GM12892 (cell line): ENCODE data around the gene COTL1.

Experiments used
- DNase-seq: peaks from one replicate; pipeline ENCODE4 v3.0.0; 2011; ENCODE audit not compliant: insufficient read length
- FAIRE-seq: peaks from 2 replicates; lab custom pipeline; 2011; peaks lifted over from hg19 to GRCh38; lab: Jason Lieb, UNC
- POLR2A ChIP-seq: IDR thresholded peaks from 2 replicates; pipeline ENCODE4 v1.6.1; 2011; ENCODE audit warnings: low read depth, low read length, control low read depth
- POLR2AphosphoS5 ChIP-seq: IDR thresholded peaks from 2 replicates; pipeline ENCODE4 v1.6.1; 2011; ENCODE audit warnings: low read depth, low read length, control low read depth
- TAF1 ChIP-seq: IDR thresholded peaks from 2 replicates; pipeline ENCODE4 v1.6.1; 2011; ENCODE audit warnings: low read depth, mild to moderate bottlenecking, control low read depth, low read length, borderline replicate concordance

COTL1 gene

DNA sequence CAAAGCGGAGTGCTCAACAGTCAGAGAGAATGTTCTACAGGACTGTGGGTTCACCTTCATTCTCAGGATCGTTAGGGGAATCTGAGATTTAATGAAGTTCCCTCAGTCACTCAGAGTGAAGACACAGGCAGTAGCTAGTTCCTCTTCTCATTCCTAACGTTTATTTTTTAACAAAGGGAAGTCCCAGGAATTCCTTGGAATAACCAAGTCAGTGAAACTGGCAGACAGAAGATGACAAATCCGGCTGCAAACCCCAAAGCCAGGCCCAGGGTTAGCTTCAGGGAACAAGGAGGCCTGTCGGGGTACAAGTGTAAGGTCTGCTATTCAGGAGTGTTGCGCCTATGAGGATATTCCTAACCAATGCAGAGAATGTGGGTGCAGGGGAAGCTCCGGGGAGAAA lies 42.0 kb downstream of the COTL1 start:
- no peak for TF ChIP-seq POLR2AphosphoS5

DNA sequence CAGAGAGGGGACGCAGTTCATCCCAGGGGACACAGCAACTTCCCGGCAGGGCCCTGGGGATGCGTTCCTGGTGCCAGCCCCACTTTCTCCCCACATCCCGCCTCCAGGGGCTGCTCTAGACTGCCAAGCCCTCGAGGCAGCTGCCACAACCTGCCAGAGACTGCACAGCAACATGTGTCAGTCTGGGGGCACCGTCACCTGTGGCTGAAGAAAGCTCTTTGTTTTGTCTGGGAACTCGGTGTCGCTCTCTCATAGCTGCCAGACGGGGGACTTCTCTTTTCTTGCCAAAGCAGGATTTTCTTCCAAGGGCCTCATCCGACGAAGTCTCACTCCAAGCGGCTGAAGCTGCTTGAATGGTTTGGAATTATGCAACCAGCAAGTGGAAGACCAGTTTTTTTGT lies 43.7 kb downstream of the COTL1 start:
- FAIRE-seq (no peak), DNase-seq (no peak)
- no peak for TF ChIP-seq POLR2AphosphoS5

More for the DNA sequence above, 42.0 kb downstream of the COTL1 start:
- DNase-seq (no peak), FAIRE-seq (no peak)

GRCh38 chr16:84572096-84572495 lies 45.8 kb downstream of the COTL1 start:
- no peak for DNase-seq
- FAIRE-seq: no peak

DNA sequence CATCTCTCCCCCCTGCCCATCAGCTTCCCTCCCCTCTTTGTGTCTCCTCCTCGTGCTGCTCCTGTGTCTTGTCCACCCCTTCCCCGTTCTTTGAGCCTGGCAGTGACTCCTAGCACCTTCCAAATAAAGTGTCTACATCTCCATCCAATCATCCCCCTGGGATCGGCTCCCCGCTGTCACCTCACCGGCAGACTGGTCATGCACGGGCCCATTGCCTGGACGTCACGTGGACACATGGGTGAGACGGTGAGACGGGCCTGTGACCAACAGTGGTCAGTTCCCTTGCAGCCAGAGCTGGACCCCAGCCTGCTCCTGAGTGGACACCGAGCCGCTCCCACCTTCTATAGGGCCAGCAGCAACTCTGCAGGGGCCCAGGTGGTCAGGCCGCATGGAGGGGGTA lies 46.4 kb downstream of the COTL1 start:
- TF ChIP-seq TAF1 (no peak), POLR2A (no peak), POLR2AphosphoS5 (no peak)
- no peak for DNase-seq
- no peak for FAIRE-seq

More at GRCh38 chr16:84572096-84572495, 45.8 kb downstream of the COTL1 start:
- no peak for TF ChIP-seq TAF1
- no peak for TF ChIP-seq POLR2A
- no peak for TF ChIP-seq POLR2AphosphoS5

GRCh38 chr16:84570739-84571403 lies 47.0 kb downstream of the COTL1 start:
- no peak for FAIRE-seq
- TF ChIP-seq POLR2A (no peak), POLR2AphosphoS5 (no peak; the same call in 1 of the 2 replicates), TAF1 (no peak)
- DNase-seq: no peak

- TF ChIP-seq POLR2A (no peak), POLR2AphosphoS5 (no peak), TAF1 (no peak)
- no peak for FAIRE-seq
- DNase-seq: no peak
Observed at GRCh38 chr16:84569382-84569987, 48.4 kb downstream of the COTL1 start.

DNA sequence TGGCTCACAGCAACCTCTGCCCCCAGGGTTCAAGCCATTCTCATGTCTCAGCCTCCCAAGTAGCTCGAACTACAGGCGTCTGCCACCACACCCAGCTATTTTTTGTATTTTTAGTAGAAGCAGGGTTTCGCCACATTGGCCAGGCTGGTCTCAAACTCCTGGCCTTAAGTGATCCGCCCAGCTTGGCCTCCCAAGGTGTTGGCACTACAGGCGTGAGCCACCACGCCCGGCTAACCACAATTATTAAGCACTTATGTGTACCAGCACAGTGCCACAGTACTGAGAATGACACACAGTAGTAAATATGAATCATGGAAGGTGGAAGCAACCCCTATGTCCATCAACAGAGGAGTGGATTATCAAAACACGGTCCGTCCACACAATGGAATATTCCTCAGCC lies 49.8 kb downstream of the COTL1 start:
- TF ChIP-seq POLR2A: no peak
- no peak for TF ChIP-seq TAF1
- TF ChIP-seq POLR2AphosphoS5: no peak
- FAIRE-seq: no peak
- DNase-seq: no peak

- FAIRE-seq (no peak), DNase-seq (no peak)
- no peak for TF ChIP-seq POLR2AphosphoS5
- no peak for TF ChIP-seq POLR2A
Observed at GRCh38 chr16:84567286-84567962, 50.5 kb downstream of the COTL1 start.

DNA sequence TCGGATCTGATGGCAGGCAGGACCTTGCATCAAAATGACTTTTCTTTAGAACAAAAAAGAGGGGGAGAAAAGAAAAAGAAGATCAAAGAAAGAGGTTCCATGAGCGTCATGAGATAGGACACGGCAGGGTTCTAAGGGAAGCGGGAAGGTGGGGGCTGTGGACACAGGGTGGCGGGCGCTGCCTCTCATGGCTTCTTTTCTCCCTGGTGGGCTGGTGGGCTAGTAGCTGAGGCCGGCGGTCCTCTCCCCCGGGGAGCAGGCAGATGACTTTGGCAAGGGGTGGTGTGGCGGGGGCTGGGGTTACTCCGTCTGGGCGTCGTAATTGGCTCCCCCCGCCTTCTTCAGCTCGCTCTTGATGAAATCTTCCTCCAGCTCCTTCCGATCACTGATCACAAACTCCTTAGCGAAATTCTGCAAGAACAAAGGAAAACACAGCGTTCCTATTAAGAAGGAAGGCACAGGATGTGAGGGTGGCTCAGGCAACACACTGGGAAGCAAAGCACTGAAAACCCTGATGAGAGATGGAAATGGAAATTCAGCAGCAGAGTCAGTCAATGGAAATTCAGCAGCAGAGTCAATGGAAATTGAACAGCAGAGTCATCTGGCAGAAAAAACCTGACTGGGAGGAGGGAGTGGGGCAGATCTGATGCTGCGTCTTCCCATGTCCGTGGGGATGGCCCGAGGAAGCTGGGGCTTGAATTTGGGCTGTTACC lies 51.2 kb downstream of the COTL1 start:
- FAIRE-seq (no peak), DNase-seq (no peak)
- TF ChIP-seq POLR2AphosphoS5 (no peak), TAF1 (no peak), POLR2A (no peak)

GRCh38 chr16:84565669-84566495 lies 52.0 kb downstream of the COTL1 start:
- FAIRE-seq (no peak), DNase-seq (no peak)
- TF ChIP-seq POLR2A (no peak), POLR2AphosphoS5 (no peak), TAF1 (no peak)

DNA sequence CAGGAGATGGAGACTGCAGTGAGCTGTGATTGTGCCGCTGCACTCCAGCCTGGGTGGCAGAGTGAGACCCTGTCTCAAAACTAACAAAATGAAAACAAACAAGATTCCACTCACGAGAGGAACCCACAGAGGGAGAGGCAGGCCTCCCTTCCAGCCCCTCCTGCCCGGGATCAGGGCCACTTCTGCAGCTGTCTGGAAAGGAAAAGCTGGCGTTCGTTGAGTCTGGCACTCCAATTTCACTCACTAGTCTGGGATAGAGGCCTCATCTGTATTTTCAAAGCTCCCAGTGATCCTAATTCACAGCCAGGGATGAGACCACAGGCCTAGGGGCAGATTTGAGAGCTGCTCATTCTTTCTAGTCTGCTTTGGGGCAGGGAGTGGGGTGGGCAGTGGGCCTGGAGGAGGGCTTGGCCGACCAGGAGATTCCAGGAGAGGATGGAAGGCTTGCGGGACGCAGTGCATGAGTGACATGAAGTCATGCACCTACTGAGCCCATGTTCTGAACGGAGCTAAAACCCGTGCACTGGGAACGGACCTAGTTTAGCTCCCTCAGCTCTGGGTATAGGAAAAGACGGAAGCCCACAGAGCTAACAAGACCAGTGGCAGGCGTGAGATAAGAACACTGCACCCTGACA lies 54.0 kb downstream of the COTL1 start:
- no peak for FAIRE-seq
- TF ChIP-seq POLR2AphosphoS5 (peak; percentile 51; the same call in 1 of the 2 replicates), TAF1 (no peak)

More for the DNA sequence above, 54.0 kb downstream of the COTL1 start:
- no peak for DNase-seq
